Urinary bladder (tissue), 4 donors: ENCODE results near the gene DAPL1. TPM values are rescaled to one million over a fixed set of nuclear protein-coding genes. Genes with fewer than 3 reads are reported as not detected.

ENCODE experiments used
- DNase-seq: peaks from one replicate; pipeline ENCODE4 v3.0.0-alpha.2; 2015; ENCODE audit errors: extremely low spot score
- H3K27ac ChIP-seq: one replicate; pipeline ENCODE4 v1.5.1; 2013; ENCODE audit warnings: low read depth, mild to moderate bottlenecking, moderate library complexity
- H3K36me3 ChIP-seq: one replicate; pipeline ENCODE4 v1.6.1; 2013; ENCODE audit warnings: mild to moderate bottlenecking, moderate library complexity; ENCODE audit not compliant: insufficient read depth
- H3K4me1 ChIP-seq: one replicate; pipeline ENCODE4 v1.6.1; 2013; ENCODE audit warnings: mild to moderate bottlenecking, moderate library complexity; ENCODE audit not compliant: insufficient read depth
- H3K4me3 ChIP-seq: one replicate; pipeline ENCODE4 v1.5.1; 2013; ENCODE audit warnings: low read depth, low read length
- WGBS: extraction: QIAGEN DNeasy Blood & Tissue Kit; methylation state at CpG from one replicate; pipeline ENCODE4 v1.1.7; 2013; 5-methylcytosine and 5-hydroxymethylcytosine counted together
- polyA plus RNA-seq: library from polyadenylated mRNA; stranded (reverse); fragments of 200-250 nt; gene quantifications from one replicate; pipeline ENCODE4 v1.2.3, GENCODE V29; 2013
- total RNA-seq: library from RNA; depleted of rRNA; stranded (reverse); fragments of >200 nt; gene quantifications from one replicate; pipeline ENCODE4 v1.2.3, GENCODE V29; 2014
- donor health status: healthy with polysubstance abuse.
- donor health status: healthy.

The DAPL1 gene
- total and polyA plus RNA-seq, 2 donors, result 0.68 TPM; not detected in 1

DNA sequence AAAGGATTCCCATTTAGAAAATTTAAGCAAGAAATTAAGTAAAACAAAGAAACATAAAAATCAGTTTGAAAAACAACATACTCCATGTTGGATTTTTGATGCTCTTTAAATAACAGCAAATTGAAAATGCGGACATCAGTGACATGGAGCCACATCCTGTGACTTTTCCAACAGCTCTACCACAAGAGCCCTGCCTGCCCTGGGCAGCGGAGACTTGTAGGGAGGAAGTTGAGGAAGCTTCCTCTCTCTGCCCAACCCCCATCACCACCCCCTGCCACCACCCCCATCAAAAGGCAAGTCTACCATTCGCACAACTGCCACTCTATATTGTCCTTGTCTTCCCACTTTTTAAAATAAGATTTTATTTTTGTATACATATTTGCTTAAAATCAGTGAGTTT, 32.8 kb upstream of the DAPL1 start:
- no peak for DNase-seq
- no peaks in the 10 kb centered on the region for H3K4me1 ChIP-seq
- 91% methylated on average over 3 of the region's 3 CpGs for WGBS
- no peaks in the 10 kb centered on the region for H3K36me3 ChIP-seq
- H3K4me3 ChIP-seq, result no peak overlapping the region
- no peak overlapping the region for H3K27ac ChIP-seq

DNA sequence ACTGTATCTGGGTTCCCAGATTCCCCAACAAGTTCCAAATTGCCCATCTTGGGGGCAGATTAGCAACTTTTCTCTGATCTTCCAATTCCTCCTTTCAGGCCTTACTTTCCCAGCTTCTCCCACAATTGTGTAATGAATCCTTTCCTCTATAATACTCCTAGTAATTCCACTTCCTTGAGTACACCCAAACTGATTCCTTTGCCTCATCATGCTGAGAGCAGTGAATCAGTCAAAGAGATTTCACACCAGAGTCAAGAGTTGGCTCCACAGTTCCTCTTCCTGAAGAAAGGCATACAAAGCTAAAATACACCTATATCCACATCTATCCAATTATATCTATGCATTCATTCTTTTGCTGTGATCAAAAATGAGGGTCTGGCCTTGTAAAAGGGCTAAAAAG, 28.6 kb upstream of the DAPL1 start:
- no peak for DNase-seq
- no peaks in the 10 kb centered on the region for H3K36me3 ChIP-seq
- no peaks in the 10 kb centered on the region for H3K4me1 ChIP-seq
- no peak overlapping the region for H3K4me3 ChIP-seq
- no peak overlapping the region for H3K27ac ChIP-seq

DNA sequence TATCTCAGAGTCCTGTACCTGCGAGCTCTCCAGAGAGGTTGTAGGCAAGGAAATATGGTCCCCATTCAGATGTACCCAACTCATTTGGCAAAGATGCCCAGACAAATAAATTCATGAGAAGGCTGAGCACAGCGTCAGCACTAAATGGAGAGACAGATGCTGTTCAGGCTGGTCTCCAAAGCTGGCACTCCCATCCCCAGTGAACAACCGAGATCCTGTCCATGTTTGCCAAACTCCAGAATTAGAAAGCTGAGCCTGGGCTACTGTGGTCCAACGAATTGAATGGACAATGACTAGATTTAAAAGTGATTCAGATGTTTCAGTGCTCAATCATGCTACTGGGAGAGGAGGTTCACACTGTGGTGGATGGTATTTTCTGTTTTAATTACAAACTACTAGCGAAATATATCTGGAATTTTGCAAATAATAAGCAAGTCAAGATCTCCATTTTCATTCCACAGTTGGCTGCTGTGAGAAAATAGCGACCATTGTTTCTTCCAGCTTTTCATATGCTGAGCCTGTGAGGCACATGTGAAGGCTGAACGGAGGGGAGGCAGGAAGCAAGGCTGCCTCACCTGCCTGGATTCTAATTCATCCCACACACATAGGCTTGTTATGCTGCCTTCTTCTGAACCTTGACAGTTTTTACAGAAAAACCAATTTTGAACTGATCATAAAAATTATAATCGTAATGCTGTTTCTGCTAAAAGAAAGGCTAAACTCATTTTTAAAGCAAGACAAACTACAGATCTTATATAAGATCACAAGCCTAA, 22.6 kb upstream of the DAPL1 start:
- Histone ChIP-seq H3K27ac (no peak overlapping the region), H3K4me3 (no peak overlapping the region), H3K36me3 (no peaks in the 10 kb centered on the region), H3K4me1 (no peaks in the 10 kb centered on the region)
- 80% methylated on average over 8 of the region's 8 CpGs for WGBS
- no peak for DNase-seq

DNA sequence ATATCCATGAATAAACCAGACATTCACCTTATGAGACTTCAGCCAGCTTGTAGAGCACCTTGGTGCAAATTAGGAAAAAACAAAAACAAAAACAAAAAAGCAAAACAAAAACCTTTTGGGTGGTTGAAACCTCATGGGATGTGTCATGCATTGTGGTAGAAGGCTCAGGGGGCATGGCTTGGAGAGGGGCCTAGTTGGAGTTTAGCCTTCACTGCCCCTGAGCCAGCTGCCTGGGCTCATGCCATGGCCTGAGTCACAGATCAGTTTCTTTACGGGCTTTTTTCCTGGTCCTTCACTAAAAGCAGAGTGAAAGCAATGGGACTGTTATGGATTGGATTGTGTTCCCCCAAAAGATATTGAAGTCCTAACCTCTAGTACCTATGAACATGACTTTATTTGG, 22.0 kb upstream of the DAPL1 start:
- DNase-seq, result no peak
- no peaks in the 10 kb centered on the region for H3K36me3 ChIP-seq
- H3K4me3 ChIP-seq, result no peak overlapping the region
- no peak overlapping the region for H3K27ac ChIP-seq
- WGBS, result 40% methylated on average over 1 of the region's 1 CpG
- H3K4me1 ChIP-seq, result no peaks in the 10 kb centered on the region

DNA sequence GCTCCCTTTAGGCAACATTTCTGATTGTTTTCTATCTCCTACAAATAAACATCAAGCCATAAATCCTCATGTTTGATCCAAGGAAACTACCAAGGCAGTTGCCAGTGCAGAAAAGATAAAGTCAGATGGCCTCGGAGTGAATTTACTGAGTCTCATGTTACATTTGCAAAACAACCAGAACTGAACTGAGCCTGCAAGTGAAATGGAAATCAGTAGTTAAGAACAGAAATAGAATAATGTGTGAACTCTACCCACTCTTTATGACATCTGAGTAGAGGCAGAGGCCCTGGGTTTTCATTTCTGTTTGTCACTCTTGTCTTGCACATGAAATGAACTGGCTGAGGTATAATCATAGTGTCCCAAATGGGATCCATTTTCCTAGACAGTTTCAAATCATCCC, 20.4 kb upstream of the DAPL1 start:
- WGBS, result 40% methylated on average over 1 of the region's 1 CpG

DNA sequence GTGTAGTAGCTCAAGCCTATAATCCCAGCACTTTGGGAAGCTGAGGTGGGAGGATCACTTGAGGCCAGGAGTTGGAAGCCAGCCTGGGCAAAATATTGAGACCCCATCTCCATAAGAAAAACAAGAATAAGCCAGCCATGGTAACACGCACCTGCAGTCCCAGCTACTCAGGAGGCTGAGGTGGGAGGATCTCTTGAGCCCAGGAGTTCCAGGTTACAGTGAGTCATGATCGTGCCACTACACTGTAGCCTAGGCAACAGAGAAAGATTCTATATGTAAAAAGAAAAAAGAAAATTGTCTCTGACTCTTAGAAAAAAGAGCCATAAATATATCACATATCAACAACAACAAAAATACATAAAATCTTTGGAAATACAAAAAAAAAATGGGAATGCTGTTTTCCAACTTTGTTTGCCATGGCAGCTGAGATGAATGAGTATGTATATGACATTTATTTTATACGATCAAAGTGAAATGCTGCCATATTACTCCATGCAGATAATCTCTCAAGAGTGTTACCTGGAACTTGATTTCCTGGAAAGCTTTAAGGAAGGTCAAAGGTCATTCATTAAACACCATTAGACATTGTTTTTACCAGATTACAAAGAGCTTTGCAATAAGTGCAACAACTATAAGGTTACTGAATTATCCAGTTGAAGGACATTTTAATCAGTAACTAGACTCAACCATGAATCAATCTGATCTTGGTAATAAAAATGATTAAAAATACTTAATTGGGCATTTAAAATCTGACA, 19.7 kb upstream of the DAPL1 start:
- Histone ChIP-seq H3K4me3 (no peak overlapping the region), H3K4me1 (no peaks in the 10 kb centered on the region), H3K36me3 (no peaks in the 10 kb centered on the region), H3K27ac (no peak overlapping the region)
- WGBS, result 94% methylated on average over 3 of the region's 3 CpGs
- no peak for DNase-seq

More for the DNA sequence above, 20.4 kb upstream of the DAPL1 start:
- Histone ChIP-seq H3K36me3 (no peaks in the 10 kb centered on the region), H3K27ac (no peak overlapping the region), H3K4me1 (no peaks in the 10 kb centered on the region), H3K4me3 (no peak overlapping the region)
- no peak for DNase-seq

DNA sequence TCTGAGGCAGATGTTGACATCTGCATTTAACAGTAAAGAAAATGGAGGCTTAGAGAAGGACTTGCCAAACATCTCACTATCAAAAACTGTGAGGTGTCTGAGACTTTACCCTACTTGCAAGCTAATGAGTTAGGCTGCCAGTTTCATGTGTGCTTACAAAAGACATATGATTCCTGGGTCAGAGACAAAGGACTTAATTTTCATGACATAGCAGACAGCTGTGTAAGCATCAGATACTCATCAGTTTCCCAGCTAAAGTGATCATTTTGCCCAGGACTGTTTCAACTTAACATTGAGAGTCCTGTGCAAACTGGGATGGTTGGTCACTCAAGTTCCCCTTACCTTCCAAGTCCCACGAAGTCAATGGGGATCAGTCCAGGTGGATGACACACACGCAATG, 18.9 kb upstream of the DAPL1 start:
- DNase-seq, result no peak
- no peaks in the 10 kb centered on the region for H3K4me1 ChIP-seq
- H3K27ac ChIP-seq, result no peak overlapping the region
- no peaks in the 10 kb centered on the region for H3K36me3 ChIP-seq
- H3K4me3 ChIP-seq, result no peak overlapping the region
- WGBS, result 83% methylated on average over 2 of the region's 2 CpGs

DNA sequence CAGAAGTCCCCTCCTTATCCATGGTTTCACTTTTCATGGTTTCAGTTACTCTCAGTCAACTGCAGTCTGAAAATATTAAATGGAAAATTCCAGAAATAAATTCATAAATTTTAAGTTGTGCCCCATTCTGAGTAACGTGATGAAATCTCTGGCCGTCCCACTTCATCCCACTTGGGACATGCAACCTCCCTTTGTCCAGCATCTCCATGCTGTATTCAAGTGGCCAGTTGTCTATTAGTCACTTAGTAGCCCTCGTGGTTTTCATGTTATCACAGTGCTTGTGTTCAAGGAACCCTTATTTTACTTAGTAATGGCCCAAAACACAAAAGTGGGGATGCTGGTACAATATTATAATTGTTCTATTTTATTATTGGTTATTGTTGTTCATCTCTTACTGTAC, 18.0 kb upstream of the DAPL1 start:
- 84% methylated on average over 3 of the region's 3 CpGs for WGBS
- H3K36me3 ChIP-seq, result no peaks in the 10 kb centered on the region
- no peak overlapping the region for H3K27ac ChIP-seq
- no peak overlapping the region for H3K4me3 ChIP-seq
- no peaks in the 10 kb centered on the region for H3K4me1 ChIP-seq
- DNase-seq, result no peak

DNA sequence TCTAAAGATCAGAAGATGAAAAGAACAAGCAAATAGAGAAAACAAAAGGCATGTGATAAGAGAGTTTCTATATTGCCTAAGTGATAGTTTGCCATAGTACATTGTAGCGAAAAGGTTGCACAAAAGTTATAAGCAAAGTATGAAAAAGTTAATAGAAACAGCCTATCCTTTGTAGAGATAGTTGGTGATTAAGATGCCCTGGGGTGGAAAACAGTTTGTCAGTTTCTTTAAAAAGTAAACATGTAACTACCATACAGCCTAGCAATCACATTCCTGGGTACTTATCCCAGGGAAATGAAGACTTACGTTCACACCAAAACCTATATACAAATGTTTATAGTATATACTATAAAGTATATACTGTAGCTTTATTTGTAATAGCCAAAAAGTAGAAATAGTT, 16.9 kb upstream of the DAPL1 start:
- no peaks in the 10 kb centered on the region for H3K36me3 ChIP-seq
- 85% methylated on average over 2 of the region's 2 CpGs for WGBS
- no peak overlapping the region for H3K4me3 ChIP-seq
- no peak overlapping the region for H3K27ac ChIP-seq
- no peak for DNase-seq
- H3K4me1 ChIP-seq, result no peaks in the 10 kb centered on the region

DNA sequence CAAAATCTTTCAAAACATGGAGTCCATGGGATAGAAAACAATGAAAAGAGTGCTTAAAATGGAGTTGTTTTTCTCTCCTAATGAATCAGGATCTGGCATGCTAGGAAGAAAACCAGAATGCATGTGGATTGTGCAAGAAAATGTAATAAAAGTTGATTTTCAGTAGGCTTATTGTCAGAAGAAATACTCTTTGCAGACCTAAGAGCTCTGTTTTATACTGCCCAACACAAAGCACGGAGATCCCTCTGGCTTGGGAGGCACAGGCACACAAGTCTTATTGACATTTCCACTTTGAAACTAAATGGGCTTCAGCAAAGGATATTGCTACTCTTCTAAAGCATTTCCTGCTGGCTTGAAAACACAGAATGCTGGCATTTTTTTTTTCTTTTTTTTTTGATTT, 15.5 kb upstream of the DAPL1 start:
- Histone ChIP-seq H3K4me1 (no peaks in the 10 kb centered on the region), H3K4me3 (no peak overlapping the region), H3K36me3 (no peaks in the 10 kb centered on the region), H3K27ac (no peak overlapping the region)
- no peak for DNase-seq
- 63% methylated on average over 1 of the region's 1 CpG for WGBS

DNA sequence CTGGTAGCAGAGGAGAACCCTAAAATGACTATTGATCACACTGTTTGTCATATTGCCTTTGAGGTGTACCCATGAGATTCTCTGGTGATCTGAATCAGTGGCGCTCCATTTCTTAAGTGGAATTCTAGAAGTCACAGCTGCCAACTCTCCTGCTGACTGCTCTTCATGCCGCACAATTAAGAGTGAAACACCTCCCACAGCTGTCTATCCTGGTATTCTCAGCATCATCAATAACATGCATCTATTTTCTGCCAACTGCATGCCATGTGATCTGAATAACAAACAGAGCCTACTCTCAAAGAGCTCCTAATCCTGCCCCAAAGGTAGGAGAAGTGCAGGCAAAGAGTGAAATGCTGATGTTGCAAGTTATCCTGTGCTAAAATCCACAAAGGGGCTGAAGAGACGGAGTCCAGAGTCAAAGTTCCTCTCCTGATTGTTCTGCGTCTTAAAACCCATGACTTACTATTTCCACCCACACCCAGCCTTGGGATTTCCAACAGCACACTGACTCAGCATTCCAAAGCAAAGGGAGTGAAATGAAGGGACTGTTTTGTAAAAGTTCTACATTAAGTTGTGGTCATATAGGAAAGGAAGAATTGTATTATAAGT, 13.7 kb upstream of the DAPL1 start:
- H3K4me3 ChIP-seq, result no peak overlapping the region
- no peaks in the 10 kb centered on the region for H3K4me1 ChIP-seq
- no peak overlapping the region for H3K27ac ChIP-seq
- no peak for DNase-seq
- no peaks in the 10 kb centered on the region for H3K36me3 ChIP-seq
- 74% methylated on average over 4 of the region's 4 CpGs for WGBS

DNA sequence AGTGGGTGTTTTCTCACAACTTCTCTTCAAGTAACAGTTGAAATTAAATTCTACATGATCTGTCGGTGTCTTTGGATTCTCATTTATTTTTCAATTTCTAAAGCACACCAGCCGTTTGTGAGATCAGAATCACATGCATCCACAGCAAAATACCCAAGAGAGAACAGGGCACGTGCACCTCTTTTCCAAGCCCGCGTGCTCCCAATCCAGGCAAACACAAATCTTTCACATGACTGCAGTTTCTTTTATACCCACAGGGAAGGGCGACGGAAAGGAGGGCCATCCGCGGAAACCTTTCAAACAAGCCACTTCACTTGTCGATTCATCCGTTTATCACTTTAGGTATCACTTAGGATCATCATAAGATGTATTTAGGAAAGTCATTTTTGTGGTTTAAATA, 13.0 kb upstream of the DAPL1 start:
- no peak overlapping the region for H3K4me3 ChIP-seq
- 90% methylated on average over 11 of the region's 11 CpGs for WGBS
- H3K4me1 ChIP-seq, result no peaks in the 10 kb centered on the region
- no peak overlapping the region for H3K27ac ChIP-seq
- no peak for DNase-seq
- H3K36me3 ChIP-seq, result no peaks in the 10 kb centered on the region

DNA sequence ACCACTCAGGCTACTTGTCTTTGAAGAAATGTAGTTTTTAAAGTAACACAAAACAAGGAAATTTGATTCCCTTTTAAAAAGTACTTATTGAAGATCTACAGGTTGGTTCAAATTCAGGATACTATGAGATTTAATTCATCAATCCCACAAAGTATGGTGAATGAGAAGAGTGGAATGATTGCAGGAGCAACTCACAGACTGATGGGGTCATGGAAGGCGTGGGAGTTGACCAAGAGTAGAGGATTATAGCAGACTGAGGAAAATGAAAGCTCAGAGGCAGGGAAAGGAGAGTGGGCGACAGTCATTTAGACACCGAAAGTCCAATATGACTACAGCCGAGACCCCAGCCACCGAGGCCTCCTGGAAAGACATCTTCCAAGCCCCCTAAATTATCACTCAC, 12.5 kb upstream of the DAPL1 start:
- H3K4me1 ChIP-seq, result no peaks in the 10 kb centered on the region
- no peaks in the 10 kb centered on the region for H3K36me3 ChIP-seq
- 79% methylated on average over 5 of the region's 5 CpGs for WGBS
- DNase-seq, result no peak
- no peak overlapping the region for H3K4me3 ChIP-seq
- H3K27ac ChIP-seq, result no peak overlapping the region

DNA sequence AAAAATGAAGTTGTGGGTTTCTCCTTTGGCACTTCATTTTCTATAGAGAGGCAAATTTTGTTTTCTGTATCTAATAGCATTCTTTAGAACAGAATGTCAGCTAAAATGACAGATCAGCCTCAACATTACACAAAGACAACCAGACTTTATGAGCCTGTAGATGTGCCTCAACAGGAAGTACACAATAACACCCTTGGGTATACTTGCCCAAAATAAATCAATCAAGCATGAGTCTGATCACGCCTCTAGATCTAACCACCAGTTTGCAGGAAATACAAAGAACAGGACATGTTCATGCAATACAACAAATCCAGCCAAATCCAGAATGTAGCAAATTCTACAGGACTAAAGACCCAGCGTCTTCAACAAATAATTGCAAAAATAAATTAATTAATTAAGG, 11.2 kb upstream of the DAPL1 start:
- Histone ChIP-seq H3K27ac (no peak overlapping the region), H3K4me1 (no peaks in the 10 kb centered on the region), H3K4me3 (no peak overlapping the region), H3K36me3 (no peaks in the 10 kb centered on the region)
- no peak for DNase-seq
- whole genome bisulfite sequencing, result 76% methylated on average over 2 of the region's 2 CpGs
